GM12874 (cell line): ENCODE measurements around the gene APOE.
"Not testable (repeated sequence)": the region's sequence is repeated elsewhere in the genome, so short reads cannot be mapped to it uniquely, and the experiment has no call there.

Experiments used
- CTCF ChIP-seq: IDR thresholded peaks from 2 replicates; pipeline ENCODE4 v1.5.1; 2011; ENCODE audit warnings: low read depth, mild to moderate bottlenecking, control low read depth, low read length, moderate library complexity; ENCODE audit not compliant: insufficient read depth

APOE gene

GRCh38 chr19:44908836-44909261 lies 3.3 kb downstream of the APOE start:
- TF ChIP-seq CTCF = no peak

DNA sequence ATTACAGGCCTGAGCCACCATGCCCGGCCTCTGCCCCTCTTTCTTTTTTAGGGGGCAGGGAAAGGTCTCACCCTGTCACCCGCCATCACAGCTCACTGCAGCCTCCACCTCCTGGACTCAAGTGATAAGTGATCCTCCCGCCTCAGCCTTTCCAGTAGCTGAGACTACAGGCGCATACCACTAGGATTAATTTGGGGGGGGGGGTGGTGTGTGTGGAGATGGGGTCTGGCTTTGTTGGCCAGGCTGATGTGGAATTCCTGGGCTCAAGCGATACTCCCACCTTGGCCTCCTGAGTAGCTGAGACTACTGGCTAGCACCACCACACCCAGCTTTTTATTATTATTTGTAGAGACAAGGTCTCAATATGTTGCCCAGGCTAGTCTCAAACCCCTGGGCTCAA lies 4.2 kb downstream of the APOE start:
- TF ChIP-seq CTCF = no peak

GRCh38 chr19:44912854-44913253 lies 7.3 kb downstream of the APOE start:
- TF ChIP-seq CTCF = no peak

GRCh38 chr19:44914433-44915206 lies 9.0 kb downstream of the APOE start, which contains the start of gene APOC1:
APOC1 (plus strand) TSS chr19:44914608; CDS start chr19:44914892, 284 bp downstream.
- TF ChIP-seq CTCF = not testable (repeated sequence)

DNA sequence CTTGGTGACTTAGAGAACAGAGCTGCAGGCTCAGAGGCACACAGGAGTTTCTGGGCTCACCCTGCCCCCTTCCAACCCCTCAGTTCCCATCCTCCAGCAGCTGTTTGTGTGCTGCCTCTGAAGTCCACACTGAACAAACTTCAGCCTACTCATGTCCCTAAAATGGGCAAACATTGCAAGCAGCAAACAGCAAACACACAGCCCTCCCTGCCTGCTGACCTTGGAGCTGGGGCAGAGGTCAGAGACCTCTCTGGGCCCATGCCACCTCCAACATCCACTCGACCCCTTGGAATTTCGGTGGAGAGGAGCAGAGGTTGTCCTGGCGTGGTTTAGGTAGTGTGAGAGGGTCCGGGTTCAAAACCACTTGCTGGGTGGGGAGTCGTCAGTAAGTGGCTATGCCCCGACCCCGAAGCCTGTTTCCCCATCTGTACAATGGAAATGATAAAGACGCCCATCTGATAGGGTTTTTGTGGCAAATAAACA lies 18.7 kb downstream of the APOE start:
- no peak for TF ChIP-seq CTCF

DNA sequence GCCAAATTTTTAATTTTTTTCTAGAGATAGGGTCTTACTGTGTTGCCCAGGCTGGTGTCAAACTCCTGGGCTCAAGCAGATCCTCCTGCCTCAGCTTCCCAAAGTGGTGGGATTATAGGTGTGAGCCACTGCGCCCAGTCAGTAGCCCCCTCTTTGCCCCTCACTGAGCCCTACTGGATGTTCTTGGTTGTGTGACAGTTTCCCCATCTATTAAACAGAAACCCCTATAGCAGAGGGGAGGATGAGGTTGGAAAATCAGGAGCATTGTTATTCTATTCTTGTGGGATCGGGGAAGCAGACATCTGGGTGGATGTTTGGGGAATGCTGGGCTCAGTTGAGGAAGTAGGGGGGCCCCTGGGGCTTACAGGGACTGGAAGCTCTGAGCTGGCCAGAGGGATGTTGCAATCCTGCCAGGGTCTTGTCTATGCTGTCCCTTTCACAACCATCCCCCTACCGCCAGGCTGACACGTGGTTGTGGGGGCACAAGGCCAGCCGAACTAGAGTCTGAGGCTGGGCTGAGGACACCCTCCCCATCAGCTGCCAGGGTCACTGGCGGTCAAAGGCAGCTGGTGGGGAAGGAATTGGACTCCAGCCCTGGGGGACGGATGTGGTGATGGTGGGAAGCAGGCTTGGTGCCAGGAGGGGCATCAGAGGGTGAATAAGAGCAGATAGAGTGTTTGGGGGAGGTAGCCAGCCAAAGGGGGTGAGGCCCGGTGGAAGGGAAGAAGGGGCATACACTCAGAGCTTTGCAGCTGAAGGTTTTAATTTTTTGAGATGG lies 19.7 kb downstream of the APOE start:
- no peak for TF ChIP-seq CTCF

DNA sequence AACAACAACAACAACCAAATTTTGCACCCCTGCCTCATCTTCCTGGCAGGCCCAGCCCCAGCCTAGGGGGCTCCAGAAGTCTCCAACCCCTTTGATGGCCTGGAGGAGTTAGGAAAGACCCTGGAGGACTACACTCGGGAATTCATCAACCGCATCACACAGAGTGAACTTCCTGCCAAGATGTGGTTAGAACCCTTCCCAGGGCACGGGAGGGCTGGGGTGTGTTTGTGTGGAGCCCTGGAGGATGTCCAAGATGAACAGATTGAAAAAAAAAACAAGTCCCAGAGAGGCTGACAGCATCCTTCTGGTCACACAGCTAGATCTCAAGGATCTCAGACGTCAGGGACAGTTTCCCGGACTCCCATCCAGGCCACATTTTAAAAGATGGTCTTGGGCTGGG lies 22.1 kb downstream of the APOE start:
- TF ChIP-seq CTCF = no peak
